Measurements from ENCODE around the gene EXO1. TPM values are rescaled to one million over a fixed set of nuclear protein-coding genes. Genes with fewer than 3 reads are reported as not detected.
"Not testable (repeated sequence)": the region's sequence is repeated elsewhere in the genome, so short reads cannot be mapped to it uniquely, and the experiment has no call there.

The EXO1 gene
- 10 to 100 TPM; 53.8 to 57.8 TPM for total RNA-seq

- peaks cover 14% of the 10 kb centered on the region for H3K4me1 Mint-ChIP-seq
Measured at GRCh38 chr1:241847796-241848685, at the start of gene EXO1. EXO1 (plus strand) TSS chr1:241848204; CDS start chr1:241850426, 2,222 bp downstream.

GRCh38 chr1:241799416-241799815 is 48.6 kb upstream of the EXO1 start:
- Mint-ChIP-seq H3K36me3 (ENCODE audit: low read depth) (no peaks in the 10 kb centered on the region), H3K4me3 (no peak overlapping the region), H3K27me3 (peaks cover 10% of the 10 kb centered on the region), H3K9me3 (ENCODE audit: low read depth) (no peaks in the 10 kb centered on the region), H3K4me1 (no peaks in the 10 kb centered on the region), H3K27ac (no peak overlapping the region)
- POLR2A ChIA-PET = no interaction called here
- CTCF ChIA-PET = interaction anchor here (0.7 to 1.8 kb wide), 3 partner anchors 9 to 52 kb away, joined by 3 to 6 read pairs (median 6); no protein-coding TSS in a partner anchor
- DNase-seq = no peak
- intact Hi-C loops (cut with DNase I, micrococcal nuclease) = no loop called here
- no peak for ATAC-seq

More at GRCh38 chr1:241847796-241848685, at the start of gene EXO1:
- DNase-seq (peak; percentile 95), ATAC-seq (peak; percentile 97)
- H3K9me3 Mint-ChIP-seq (ENCODE audit: low read depth) = no peaks in the 10 kb centered on the region
- intact Hi-C loops (cut with DNase I, micrococcal nuclease) = loop anchor here (1.0 to 5.0 kb wide), 12 partner anchors 131 to 1409 kb away; partner anchors contain the start of genes CHML (in 2 of the 2), FH (in 2 of the 2), OPN3 (in 2 of the 2) and CEP170 (in 1 of the 2)
- no peaks in the 10 kb centered on the region for H3K27me3 Mint-ChIP-seq
- CTCF ChIA-PET = interaction anchor here (0.7 to 1.5 kb wide), 8 partner anchors 9 to 1467 kb away, joined by 3 to 8 read pairs (median 4); partner anchors contain the start of gene FH
- H3K4me3 Mint-ChIP-seq = peak within 1 kb of the TSS; percentile 99
- H3K27ac Mint-ChIP-seq = peak within 1 kb of the TSS; percentile 99
- H3K36me3 Mint-ChIP-seq (ENCODE audit: low read depth) = peaks cover 31% of the 10 kb centered on the region
- POLR2A ChIA-PET = interaction anchor here (0.6 to 1.5 kb wide), 3 partner anchors 11 to 265 kb away, joined by 3 to 4 read pairs (median 3); partner anchors contain the start of genes CHML and OPN3

GRCh38 chr1:241800640-241801039 is 47.4 kb upstream of the EXO1 start:
- Mint-ChIP-seq H3K4me1 (no peaks in the 10 kb centered on the region), H3K27ac (no peak overlapping the region), H3K9me3 (ENCODE audit: low read depth) (no peaks in the 10 kb centered on the region), H3K27me3 (peaks cover 7% of the 10 kb centered on the region), H3K36me3 (ENCODE audit: low read depth) (no peaks in the 10 kb centered on the region), H3K4me3 (no peak overlapping the region)
- ChIA-PET POLR2A (no interaction called here), CTCF (interaction anchor here (1.8 kb wide), 1 partner anchor 17 kb away, joined by 6 read pairs; no protein-coding TSS in a partner anchor)
- ATAC-seq (no peak), DNase-seq (no peak)
- intact Hi-C loops (cut with DNase I, micrococcal nuclease) = no loop called here

GRCh38 chr1:241802863-241803262 is 45.1 kb upstream of the EXO1 start:
- H3K4me3 Mint-ChIP-seq = no peak overlapping the region
- CTCF ChIA-PET = no interaction called here
- no peak overlapping the region for H3K27ac Mint-ChIP-seq
- DNase-seq = no peak
- H3K36me3 Mint-ChIP-seq (ENCODE audit: low read depth) = no peaks in the 10 kb centered on the region
- H3K27me3 Mint-ChIP-seq = peaks cover 6% of the 10 kb centered on the region
- no peaks in the 10 kb centered on the region for H3K4me1 Mint-ChIP-seq
- no peaks in the 10 kb centered on the region for H3K9me3 Mint-ChIP-seq (ENCODE audit: low read depth)
- intact Hi-C loops (cut with DNase I, micrococcal nuclease) = no loop called here
- POLR2A ChIA-PET = no interaction called here
- no peak for ATAC-seq

- DNase-seq; H3K9me3 Mint-ChIP-seq (ENCODE audit: low read depth); intact Hi-C loops (cut with DNase I, micrococcal nuclease); H3K4me3 Mint-ChIP-seq; POLR2A ChIA-PET; H3K27me3 Mint-ChIP-seq; H3K27ac Mint-ChIP-seq; H3K4me1 Mint-ChIP-seq; H3K36me3 Mint-ChIP-seq (ENCODE audit: low read depth); ATAC-seq: not testable (repeated sequence)
- CTCF ChIA-PET = interaction anchor here (1.2 kb wide), 1 partner anchor 39 kb away, joined by 4 read pairs; no protein-coding TSS in a partner anchor
Measured at GRCh38 chr1:241804706-241805105, 43.3 kb upstream of the EXO1 start.

GRCh38 chr1:241808265-241808664 is 39.7 kb upstream of the EXO1 start:
- intact Hi-C loops (cut with DNase I, micrococcal nuclease) = no loop called here
- ChIA-PET CTCF (interaction anchor here (1.0 kb wide), 1 partner anchor 9 kb away, joined by 6 read pairs; no protein-coding TSS in a partner anchor), POLR2A (no interaction called here)
- ATAC-seq (no peak), DNase-seq (no peak)
- Mint-ChIP-seq H3K4me3 (no peak overlapping the region), H3K4me1 (no peaks in the 10 kb centered on the region), H3K9me3 (ENCODE audit: low read depth) (no peaks in the 10 kb centered on the region), H3K27me3 (peaks cover 3% of the 10 kb centered on the region), H3K27ac (no peak overlapping the region), H3K36me3 (ENCODE audit: low read depth) (no peaks in the 10 kb centered on the region)

GRCh38 chr1:241810769-241811405 is 37.1 kb upstream of the EXO1 start:
- Mint-ChIP-seq H3K36me3 (ENCODE audit: low read depth) (no peaks in the 10 kb centered on the region), H3K27me3 (peaks cover 2% of the 10 kb centered on the region), H3K9me3 (ENCODE audit: low read depth) (no peaks in the 10 kb centered on the region), H3K27ac (no peak overlapping the region), H3K4me3 (no peak overlapping the region), H3K4me1 (no peaks in the 10 kb centered on the region)
- DNase-seq (no peak), ATAC-seq (no peak)
- POLR2A ChIA-PET = no interaction called here
- CTCF ChIA-PET = no interaction called here
- intact Hi-C loops (cut with DNase I, micrococcal nuclease) = no loop called here

- peaks cover 8% of the 10 kb centered on the region for H3K27me3 Mint-ChIP-seq
- CTCF ChIA-PET = no interaction called here
- intact Hi-C loops (cut with DNase I, micrococcal nuclease) = no loop called here
- H3K27ac Mint-ChIP-seq = no peak overlapping the region
- no peaks in the 10 kb centered on the region for H3K36me3 Mint-ChIP-seq (ENCODE audit: low read depth)
- POLR2A ChIA-PET = no interaction called here
- ATAC-seq (no peak), DNase-seq (no peak)
- H3K4me3 Mint-ChIP-seq = no peak overlapping the region
- no peaks in the 10 kb centered on the region for H3K9me3 Mint-ChIP-seq (ENCODE audit: low read depth)
- no peaks in the 10 kb centered on the region for H3K4me1 Mint-ChIP-seq
Measured at GRCh38 chr1:241813768-241814320, 34.2 kb upstream of the EXO1 start.

- H3K36me3 Mint-ChIP-seq (ENCODE audit: low read depth) = no peaks in the 10 kb centered on the region
- H3K9me3 Mint-ChIP-seq (ENCODE audit: low read depth) = no peaks in the 10 kb centered on the region
- no peak overlapping the region for H3K4me3 Mint-ChIP-seq
- H3K4me1 Mint-ChIP-seq = no peaks in the 10 kb centered on the region
- no peak for DNase-seq
- ATAC-seq = no peak
- H3K27ac Mint-ChIP-seq = no peak overlapping the region
- intact Hi-C loops (cut with DNase I, micrococcal nuclease) = no loop called here
- H3K27me3 Mint-ChIP-seq = peaks cover 7% of the 10 kb centered on the region
- ChIA-PET POLR2A (no interaction called here), CTCF (no interaction called here)
Measured at GRCh38 chr1:241816008-241816407, 32.0 kb upstream of the EXO1 start.

GRCh38 chr1:241817331-241817792 is 30.6 kb upstream of the EXO1 start:
- POLR2A ChIA-PET = no interaction called here
- Mint-ChIP-seq H3K9me3 (ENCODE audit: low read depth) (no peaks in the 10 kb centered on the region), H3K4me1 (no peaks in the 10 kb centered on the region), H3K27ac (no peak overlapping the region), H3K36me3 (ENCODE audit: low read depth) (no peaks in the 10 kb centered on the region), H3K27me3 (peaks cover 7% of the 10 kb centered on the region), H3K4me3 (no peak overlapping the region)
- CTCF ChIA-PET = interaction anchor here (0.7 kb wide), 2 partner anchors 20 to 221 kb away, joined by 3 read pairs; no protein-coding TSS in a partner anchor
- no peak for ATAC-seq
- no peak for DNase-seq
- intact Hi-C loops (cut with DNase I, micrococcal nuclease) = no loop called here

- Mint-ChIP-seq H3K36me3 (ENCODE audit: low read depth) (no peaks in the 10 kb centered on the region), H3K4me3 (no peak overlapping the region), H3K4me1 (no peaks in the 10 kb centered on the region), H3K27me3 (peaks cover 7% of the 10 kb centered on the region), H3K27ac (no peak overlapping the region), H3K9me3 (ENCODE audit: low read depth) (no peaks in the 10 kb centered on the region)
- ATAC-seq (no peak), DNase-seq (no peak)
- CTCF ChIA-PET = no interaction called here
- POLR2A ChIA-PET = no interaction called here
- intact Hi-C loops (cut with DNase I, micrococcal nuclease) = no loop called here
Measured at GRCh38 chr1:241817956-241818612, 29.9 kb upstream of the EXO1 start.
